Measurements from ENCODE around the gene PIP4K2A.

DNA sequence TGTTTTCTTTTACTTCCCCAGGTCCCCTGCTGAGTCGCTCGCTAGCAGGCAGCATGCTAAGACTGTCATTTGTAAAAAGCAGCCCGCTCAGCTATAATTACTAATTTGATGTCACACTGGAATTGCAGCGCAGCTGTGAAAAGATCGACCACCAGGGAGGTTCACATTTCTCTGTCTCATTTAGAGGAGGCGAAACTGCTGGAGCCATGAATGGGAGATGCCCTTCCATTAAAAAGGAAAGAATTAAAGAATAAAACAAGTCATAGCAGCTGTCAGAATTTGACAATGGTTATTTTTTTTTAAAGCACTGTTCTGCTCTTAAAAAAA is 153.5 kb downstream of the PIP4K2A start:
- TF ChIP-seq POLR2A (IDR thresholded peaks at IDR 0.05): no peak
- no peak for TF ChIP-seq CTCF (IDR thresholded peaks at IDR 0.05)
